Activated CD8-positive, alpha-beta memory T cell treated with anti-CD3 and anti-CD28 coated beads, Interleukin-2, amount 10 ng/mL, durations not matched to agents 7 days and 5 days (primary cell): ENCODE measurements around the gene E4F1. TPM values are rescaled to one million over a fixed set of nuclear protein-coding genes. Genes with fewer than 3 reads are reported as not detected.

Experiments used
- ATAC-seq: fragments of 150-1000 bp; cut with Tn5 transposase; one replicate; pipeline ENCODE4 v1.10.0; 2021; ENCODE audit warnings: moderate library complexity
- CTCF ChIA-PET: fragments of 350-600 bp; sonication (Branson Sonifier 250); formaldehyde crosslinking; loops from one replicate; lab custom pipeline; 2021; ENCODE audit warnings: antibody characterized with exemption; lab: Charles Lee
- DNase-seq: peaks from one replicate; pipeline ENCODE4 v3.0.0-alpha.2; 2020
- H3K27ac Mint-ChIP-seq: one replicate; pipeline ENCODE4 v1.8.0; 2021; ENCODE audit warnings: mild to moderate bottlenecking, mixed read lengths
- H3K27me3 Mint-ChIP-seq: one replicate; pipeline ENCODE4 v1.8.0; 2021; ENCODE audit warnings: mixed read lengths
- H3K36me3 Mint-ChIP-seq: one replicate; pipeline ENCODE4 v1.8.0; 2021; ENCODE audit warnings: mild to moderate bottlenecking, mixed read lengths
- H3K4me1 Mint-ChIP-seq: one replicate; pipeline ENCODE4 v1.8.0; 2021; ENCODE audit warnings: mixed read lengths
- H3K4me3 Mint-ChIP-seq: one replicate; pipeline ENCODE4 v1.8.0; 2021; ENCODE audit warnings: mild to moderate bottlenecking, moderate library complexity, mixed read lengths
- H3K9me3 Mint-ChIP-seq: one replicate; pipeline ENCODE4 v1.8.0; 2022; ENCODE audit warnings: low read depth, mixed read lengths
- microRNA-seq: library from miRNA; unstranded; fragments of <30 nt; microRNA quantifications from one replicate; pipeline ENCODE4 v1.2.0, GENCODE V29; 2022
- total RNA-seq, 2 experiments: library from RNA; stranded (reverse); gene quantifications; one replicate each; pipeline ENCODE4 v1.2.3, GENCODE V29; 2021

The E4F1 gene
- total RNA-seq, 2 experiments from 2014 or later, result 31.3 to 37.1 TPM

- Mint-ChIP-seq H3K36me3 (no peaks in the 10 kb centered on the region), H3K27ac (no peak overlapping the region), H3K4me3 (no peak overlapping the region), H3K4me1 (no peaks in the 10 kb centered on the region), H3K9me3 (no peaks in the 10 kb centered on the region), H3K27me3 (no peaks in the 10 kb centered on the region)
- CTCF ChIA-PET, result no interaction called here
- DNase-seq, result no peak
- no peak for ATAC-seq
Measured at GRCh38 chr16:2284797-2285576, 61.6 kb downstream of the E4F1 start.

Small RNA genes lying within 50 kb of the gene (microRNA-seq; reads per million reads assigned to microRNA genes)
- gene MIR3677 (not detected), gene MIR4717 (not detected)

Other genes starting within 250 kb of the E4F1 start
- under 1 TPM in 1 of 2 experiments, not detected in 1; 0.26 TPM for gene NOXO1, start 242.1 kb upstream of the E4F1 start, total RNA-seq
- gene GFER, start 239.4 kb upstream of the E4F1 start, total RNA-seq, result 10 to 100 TPM; 33.5 to 40.9 TPM
- gene SYNGR3, start 233.6 kb upstream of the E4F1 start, total RNA-seq, result 10 to 100 TPM in 1 of 2 experiments, 1 to 10 TPM in 1; 6.4 to 17.6 TPM
- gene ZNF598, start 213.8 kb upstream of the E4F1 start, total RNA-seq, result 10 to 100 TPM; 76.2 to 94.5 TPM
- 1 to 10 TPM; 1.1 to 6.3 TPM for gene NPW, start 203.8 kb upstream of the E4F1 start, total RNA-seq
- gene NHERF2, start 196.7 kb upstream of the E4F1 start, total RNA-seq, result 1 to 10 TPM; 1.3 to 2.2 TPM
- gene NTHL1, start 175.8 kb upstream of the E4F1 start, total RNA-seq, result 10 to 100 TPM; 34.3 to 37.5 TPM
- gene TSC2, start 175.6 kb upstream of the E4F1 start, total RNA-seq, result 100 to 1,000 TPM; 101 to 115 TPM
- 100 to 1,000 TPM in 1 of 2 experiments, 10 to 100 TPM in 1; 60.1 to 100 TPM for gene PKD1, start 87.7 kb upstream of the E4F1 start, total RNA-seq
- gene RAB26, start 75.0 kb upstream of the E4F1 start, total RNA-seq, result under 1 TPM; 0.68 to 0.70 TPM
- 10 to 100 TPM; 59.5 to 72.9 TPM for gene TRAF7, start 67.8 kb upstream of the E4F1 start, total RNA-seq
- under 1 TPM in 1 of 2 experiments, not detected in 1; 0.09 TPM for gene CASKIN1, start 27.0 kb upstream of the E4F1 start, total RNA-seq
- 10 to 100 TPM; 38.9 to 45.7 TPM for gene MLST8, start 18.1 kb upstream of the E4F1 start, total RNA-seq
- 10 to 100 TPM; 13.2 to 20.4 TPM for gene BRICD5, start 12.7 kb upstream of the E4F1 start, total RNA-seq
- 10 to 100 TPM; 29.8 to 34.8 TPM for gene PGP, start 8.8 kb upstream of the E4F1 start, total RNA-seq
- 1 to 10 TPM; 1.5 to 2.0 TPM for gene DNASE1L2, start 12.9 kb downstream of the E4F1 start, total RNA-seq
- gene ECI1, start 28.0 kb downstream of the E4F1 start, total RNA-seq, result 10 to 100 TPM; 48.9 to 57.3 TPM
- gene RNPS1, start 44.5 kb downstream of the E4F1 start, total RNA-seq, result 100 to 1,000 TPM; 310 to 324 TPM
- 10 to 100 TPM in 1 of 2 experiments, 1 to 10 TPM in 1; 6.4 to 10.9 TPM for gene ABCA3, start 117.1 kb downstream of the E4F1 start, total RNA-seq
- gene CCNF, start 205.9 kb downstream of the E4F1 start, total RNA-seq, result 100 to 1,000 TPM in 1 of 2 experiments, 10 to 100 TPM in 1; 84.2 to 103 TPM
- gene TEDC2, start 236.5 kb downstream of the E4F1 start, total RNA-seq, result 10 to 100 TPM; 24.9 to 27.5 TPM
- gene NTN3, start 247.7 kb downstream of the E4F1 start, total RNA-seq, result not detected